ENCODE results near the gene FKBP2. TPM values are rescaled to one million over a fixed set of nuclear protein-coding genes. Genes with fewer than 3 reads are reported as not detected.

FKBP2 gene
- total RNA-seq, 1 donor from 2014 or later: 50.0 TPM

DNA sequence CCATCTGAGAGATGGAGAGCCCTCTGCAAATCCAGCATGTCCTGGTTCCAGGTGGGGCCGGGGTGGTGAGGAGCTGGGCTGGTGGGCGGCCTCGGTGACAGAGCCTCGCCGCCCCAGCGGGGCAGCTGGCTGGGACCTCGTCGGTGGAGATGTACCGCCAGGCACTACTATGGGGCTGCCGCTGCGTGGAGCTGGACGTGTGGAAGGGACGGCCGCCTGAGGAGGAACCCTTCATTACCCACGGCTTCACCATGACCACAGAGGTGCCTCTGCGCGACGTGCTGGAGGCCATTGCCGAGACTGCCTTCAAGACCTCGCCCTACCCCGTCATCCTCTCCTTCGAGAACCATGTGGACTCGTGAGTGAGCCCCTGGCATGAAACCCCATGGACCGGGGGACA is 17.5 kb downstream of the FKBP2 start:
- intact Hi-C loops (cut with micrococcal nuclease): no loop called here
- DNase-seq (no peak), ATAC-seq (no peak)

DNA sequence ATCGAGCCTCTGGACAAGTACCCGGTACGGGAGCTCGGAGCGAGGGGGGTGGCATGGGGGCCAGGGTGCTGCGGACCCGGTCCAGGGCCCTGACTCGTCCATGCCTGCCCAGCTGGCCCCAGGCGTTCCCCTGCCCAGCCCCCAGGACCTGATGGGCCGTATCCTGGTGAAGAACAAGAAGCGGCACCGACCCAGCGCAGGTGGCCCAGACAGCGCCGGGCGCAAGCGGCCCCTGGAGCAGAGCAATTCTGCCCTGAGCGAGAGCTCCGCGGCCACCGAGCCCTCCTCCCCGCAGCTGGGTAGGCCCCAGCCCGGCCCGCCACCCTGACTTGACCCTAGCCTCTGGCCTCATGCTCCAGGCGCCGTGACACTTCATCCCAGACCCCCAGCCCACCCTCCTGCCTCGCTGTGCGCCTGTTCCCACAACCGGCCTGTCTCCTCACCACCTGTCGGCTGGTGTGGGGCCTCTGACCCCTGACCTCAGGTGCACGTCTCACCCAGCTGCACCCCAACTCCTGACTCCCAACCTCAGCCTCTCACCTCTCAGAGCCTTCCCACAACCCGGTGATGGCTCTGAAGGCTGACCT is 18.1 kb downstream of the FKBP2 start:
- no peak for ATAC-seq
- DNase-seq: no peak
- intact Hi-C loops (cut with micrococcal nuclease): no loop called here

- ATAC-seq: no peak
- no peak for DNase-seq
- intact Hi-C loops (cut with micrococcal nuclease): no loop called here
Measured at GRCh38 chr11:64259533-64260067, 18.7 kb downstream of the FKBP2 start.

GRCh38 chr11:64260147-64260708 is 19.3 kb downstream of the FKBP2 start:
- no peak for DNase-seq
- ATAC-seq: no peak
- intact Hi-C loops (cut with micrococcal nuclease): no loop called here

DNA sequence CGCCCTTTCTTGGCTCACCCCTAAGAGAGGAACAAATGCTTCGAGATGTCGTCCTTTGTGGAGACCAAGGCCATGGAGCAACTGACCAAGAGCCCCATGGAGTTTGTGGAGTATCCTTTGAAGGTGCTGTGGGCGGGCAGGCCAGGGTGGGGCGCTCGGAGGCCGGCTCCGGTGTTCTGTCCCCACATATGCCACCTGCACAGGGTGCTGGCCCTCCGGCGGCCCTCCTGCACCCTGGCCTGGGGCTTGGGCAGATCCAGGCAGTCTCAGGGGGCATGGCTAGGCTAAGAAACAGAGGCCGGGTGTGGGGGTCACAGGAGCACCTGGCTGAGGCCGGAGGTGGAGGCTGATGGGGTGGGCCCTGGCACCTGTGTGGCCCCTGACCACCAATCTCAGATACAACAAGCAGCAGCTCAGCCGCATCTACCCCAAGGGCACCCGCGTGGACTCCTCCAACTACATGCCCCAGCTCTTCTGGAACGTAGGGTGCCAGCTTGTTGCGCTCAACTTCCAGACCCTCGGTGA is 20.7 kb downstream of the FKBP2 start:
- intact Hi-C loops (cut with micrococcal nuclease): no loop called here
- ATAC-seq: no peak
- no peak for DNase-seq

DNA sequence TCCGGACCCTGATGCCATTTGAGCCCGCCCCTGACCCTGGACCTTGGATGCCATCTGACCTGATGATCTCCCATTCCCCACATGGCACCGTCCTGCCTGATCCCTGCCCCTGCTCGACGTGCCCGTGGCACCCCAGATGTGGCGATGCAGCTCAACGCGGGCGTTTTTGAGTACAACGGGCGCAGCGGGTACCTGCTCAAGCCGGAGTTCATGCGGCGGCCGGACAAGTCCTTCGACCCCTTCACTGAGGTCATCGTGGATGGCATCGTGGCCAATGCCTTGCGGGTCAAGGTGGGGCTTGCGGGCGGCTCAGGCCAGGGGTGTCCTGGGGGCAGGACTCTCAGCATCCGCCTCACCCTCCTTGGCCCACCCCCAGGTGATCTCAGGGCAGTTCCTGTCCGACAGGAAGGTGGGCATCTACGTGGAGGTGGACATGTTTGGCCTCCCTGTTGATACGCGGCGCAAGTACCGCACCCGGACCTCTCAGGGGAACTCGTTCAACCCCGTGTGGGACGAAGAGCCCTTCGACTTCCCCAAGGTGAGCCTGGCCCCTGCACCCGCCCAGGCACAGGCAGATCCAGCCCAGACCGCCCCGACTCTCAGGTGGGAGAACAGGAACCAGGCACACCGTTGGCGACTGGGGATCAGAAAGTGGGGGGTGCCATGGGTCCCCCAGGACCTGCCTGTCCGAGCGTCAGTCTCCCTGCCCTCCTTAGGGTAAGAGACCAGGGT is 21.5 kb downstream of the FKBP2 start:
- intact Hi-C loops (cut with micrococcal nuclease): no loop called here
- no peak for DNase-seq
- ATAC-seq: no peak

DNA sequence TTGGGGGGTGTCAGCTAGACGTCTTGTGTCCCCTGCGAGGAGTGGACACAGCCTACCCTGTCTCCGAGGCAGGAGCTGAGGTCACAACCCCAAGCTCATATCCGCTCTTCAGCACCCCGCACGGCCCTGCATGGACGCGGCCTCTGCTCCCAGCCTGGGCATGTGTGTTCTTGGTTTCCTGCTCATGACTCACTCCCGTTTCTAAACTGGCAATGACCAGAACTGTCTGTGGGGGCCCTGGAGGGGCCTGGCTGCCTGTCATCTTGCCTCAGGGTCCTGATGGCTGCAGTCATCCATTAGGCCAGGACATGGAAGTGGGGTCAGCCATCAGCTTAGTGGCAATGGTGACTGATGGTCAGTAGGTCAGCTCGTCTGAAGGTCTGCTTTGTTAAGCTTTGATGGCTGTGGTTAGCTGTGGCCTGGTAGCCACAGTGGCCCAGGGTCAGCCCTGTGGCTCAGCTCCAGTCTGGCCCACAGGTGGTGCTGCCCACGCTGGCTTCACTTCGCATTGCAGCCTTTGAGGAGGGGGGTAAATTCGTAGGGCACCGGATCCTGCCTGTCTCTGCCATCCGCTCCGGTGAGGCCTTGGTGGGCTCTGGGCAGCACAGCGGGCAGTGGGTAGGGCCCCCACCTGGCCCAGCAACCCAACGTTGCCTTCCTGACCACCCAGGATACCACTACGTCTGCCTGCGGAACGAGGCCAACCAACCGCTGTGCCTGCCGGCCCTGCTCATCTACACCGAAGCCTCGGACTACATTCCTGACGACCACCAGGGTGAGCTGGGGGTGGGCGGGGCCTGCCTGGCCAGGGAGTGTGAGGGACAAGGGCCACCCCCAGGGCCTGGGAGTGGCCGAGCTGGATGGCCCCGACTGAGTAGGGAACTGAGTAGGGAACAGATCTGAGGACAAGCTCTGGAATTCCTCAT is 22.4 kb downstream of the FKBP2 start:
- DNase-seq (no peak), ATAC-seq (no peak)
- intact Hi-C loops (cut with micrococcal nuclease): no loop called here

DNA sequence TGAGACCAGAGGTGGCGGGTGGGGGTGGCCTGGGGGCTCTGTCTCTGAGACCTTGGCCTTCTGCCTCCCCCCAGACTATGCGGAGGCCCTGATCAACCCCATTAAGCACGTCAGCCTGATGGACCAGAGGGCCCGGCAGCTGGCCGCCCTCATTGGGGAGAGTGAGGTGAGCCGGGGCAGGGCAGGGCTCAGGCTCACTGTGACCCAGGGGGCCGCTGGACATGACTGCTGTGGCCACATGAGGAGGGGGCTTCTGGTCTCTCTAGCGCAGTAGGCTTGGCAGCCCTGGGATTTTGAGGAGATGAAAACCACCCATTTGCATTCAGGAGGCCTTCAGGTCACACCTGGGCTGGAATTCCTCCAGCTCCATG is 23.0 kb downstream of the FKBP2 start:
- ATAC-seq: no peak
- DNase-seq: no peak
- intact Hi-C loops (cut with micrococcal nuclease): no loop called here

GRCh38 chr11:64264371-64264852 is 23.5 kb downstream of the FKBP2 start:
- intact Hi-C loops (cut with micrococcal nuclease): no loop called here
- DNase-seq: no peak

DNA sequence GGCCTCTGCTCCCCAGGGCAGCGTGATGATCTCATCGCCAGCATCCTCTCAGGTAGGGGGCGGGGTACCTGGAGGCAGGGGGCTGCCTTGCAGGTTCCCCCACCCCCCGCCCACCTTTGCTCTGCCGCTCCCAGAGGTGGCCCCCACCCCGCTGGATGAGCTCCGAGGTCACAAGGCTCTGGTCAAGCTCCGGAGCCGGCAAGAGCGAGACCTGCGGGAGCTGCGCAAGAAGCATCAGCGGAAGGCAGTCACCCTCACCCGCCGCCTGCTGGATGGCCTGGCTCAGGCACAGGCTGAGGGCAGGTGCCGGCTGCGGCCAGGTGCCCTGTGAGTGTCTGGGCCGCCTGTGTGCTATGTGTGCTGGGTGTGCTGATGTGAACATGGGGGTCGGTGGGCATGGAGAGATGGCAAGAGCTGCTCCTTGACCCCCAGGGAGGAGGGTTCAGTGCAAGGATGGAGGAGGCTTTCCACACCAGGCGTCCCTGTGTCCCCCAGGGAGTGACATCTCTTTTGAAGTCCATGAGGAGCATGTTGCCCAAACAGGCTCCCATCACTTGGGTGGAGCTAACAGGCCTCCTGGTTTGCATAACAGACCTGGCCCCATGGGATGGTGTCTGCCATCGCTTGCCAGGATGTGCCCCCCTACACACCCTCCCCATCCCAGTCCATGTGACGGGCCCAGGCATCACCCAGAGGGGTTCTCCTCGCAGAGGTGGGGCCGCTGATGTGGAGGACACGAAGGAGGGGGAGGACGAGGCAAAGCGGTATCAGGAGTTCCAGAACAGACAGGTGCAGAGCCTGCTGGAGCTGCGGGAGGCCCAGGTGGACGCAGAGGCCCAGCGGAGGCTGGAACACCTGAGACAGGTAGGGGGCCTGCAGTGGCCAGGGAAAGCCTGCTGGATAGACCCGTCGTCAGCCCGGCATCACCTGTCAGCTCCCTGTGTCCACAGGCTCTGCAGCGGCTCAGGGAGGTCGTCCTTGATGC is 24.6 kb downstream of the FKBP2 start:
- intact Hi-C loops (cut with micrococcal nuclease): no loop called here
- DNase-seq (no peak), ATAC-seq (no peak)

More at GRCh38 chr11:64264371-64264852, 23.5 kb downstream of the FKBP2 start:
- ATAC-seq: no peak

DNA sequence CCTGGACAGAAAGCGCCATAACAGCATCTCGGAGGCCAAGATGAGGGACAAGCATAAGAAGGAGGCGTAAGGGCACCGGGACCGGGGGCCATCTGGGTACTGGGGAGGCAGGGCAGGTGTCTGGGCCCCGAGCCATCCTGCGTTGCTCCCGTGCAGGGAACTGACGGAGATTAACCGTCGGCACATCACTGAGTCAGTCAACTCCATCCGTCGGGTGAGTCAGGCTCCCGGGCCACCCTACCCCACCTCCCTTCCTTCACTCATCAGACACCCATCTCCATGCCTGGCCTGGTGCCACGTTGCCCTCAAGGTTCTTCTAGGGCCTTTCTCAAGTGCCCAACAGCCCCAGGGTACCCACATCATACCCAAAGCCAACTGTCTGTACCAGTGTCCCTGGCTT is 25.4 kb downstream of the FKBP2 start:
- ATAC-seq: no peak
- DNase-seq: no peak
- intact Hi-C loops (cut with micrococcal nuclease): no loop called here

DNA sequence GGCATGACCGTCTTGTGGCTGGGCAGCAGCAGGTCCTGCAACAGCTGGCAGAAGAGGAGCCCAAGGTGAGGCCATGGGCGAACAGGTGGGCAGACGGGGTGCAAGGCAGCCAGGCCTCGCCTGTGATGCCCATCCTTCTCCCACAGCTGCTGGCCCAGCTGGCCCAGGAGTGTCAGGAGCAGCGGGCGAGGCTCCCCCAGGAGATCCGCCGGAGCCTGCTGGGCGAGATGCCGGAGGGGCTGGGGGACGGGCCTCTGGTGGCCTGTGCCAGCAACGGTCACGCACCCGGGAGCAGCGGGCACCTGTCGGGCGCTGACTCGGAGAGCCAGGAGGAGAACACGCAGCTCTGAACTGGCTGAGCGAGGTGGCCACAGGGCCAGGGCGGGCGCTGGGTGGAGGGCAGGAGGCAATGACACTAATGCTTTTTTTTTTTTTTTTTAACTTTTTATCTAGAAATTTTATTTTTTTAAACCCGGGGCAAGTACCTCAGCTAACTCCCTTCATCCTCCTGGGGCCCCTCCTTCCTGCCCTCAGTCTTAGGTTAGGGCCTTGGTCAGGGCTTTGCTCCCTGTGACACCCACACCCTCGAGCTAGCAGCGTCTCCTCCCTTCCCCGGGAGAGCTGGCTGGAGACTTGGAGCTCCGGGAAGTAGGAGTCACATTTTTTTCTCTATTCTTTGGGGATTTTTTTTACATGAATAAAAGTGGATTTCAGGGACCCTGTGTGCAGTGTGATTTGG is 26.5 kb downstream of the FKBP2 start:
- ATAC-seq: no peak
- DNase-seq: no peak
- intact Hi-C loops (cut with micrococcal nuclease): no loop called here

DNA sequence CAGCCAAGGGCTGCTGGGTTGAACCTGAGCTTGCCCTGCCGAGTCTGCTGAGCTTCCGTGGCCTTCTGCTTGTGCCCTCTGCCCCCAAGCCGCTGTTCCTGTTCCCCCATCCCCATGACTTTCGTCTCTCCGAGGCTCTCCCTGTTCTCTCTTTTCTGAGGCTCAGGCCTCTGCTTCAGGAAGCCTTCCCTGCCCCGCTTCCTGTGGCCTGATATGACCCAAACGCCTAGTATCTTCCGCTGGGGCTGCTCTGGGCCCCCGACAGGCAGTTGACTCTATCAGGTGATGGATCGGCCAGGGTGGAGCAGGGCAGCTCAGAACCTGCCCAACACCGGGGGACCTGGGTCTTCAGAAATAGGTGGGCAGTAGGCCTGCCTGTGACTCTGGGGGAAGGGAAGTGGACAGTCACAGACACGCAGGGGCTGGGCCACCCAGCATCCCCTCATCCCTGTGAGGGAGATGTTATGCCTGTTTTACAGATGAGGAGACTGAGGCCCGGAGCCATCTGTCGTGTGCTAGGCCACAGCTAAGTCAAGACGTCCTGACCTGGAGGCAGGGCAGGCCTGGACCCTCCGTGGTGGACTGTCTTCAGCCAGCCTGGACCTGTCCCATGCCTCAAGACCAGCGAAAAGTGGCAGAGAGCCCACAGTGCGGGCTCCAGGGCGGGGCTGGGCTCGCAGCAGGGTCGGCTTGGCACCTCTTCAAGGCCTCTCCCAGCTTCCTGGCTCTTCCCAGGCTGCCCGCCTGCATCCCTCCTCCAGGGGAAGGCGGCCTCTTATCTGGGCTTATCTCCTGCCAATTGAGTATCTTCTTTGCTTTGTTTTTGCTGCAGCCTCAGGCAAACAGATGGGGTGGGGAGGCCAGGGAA is 27.4 kb downstream of the FKBP2 start:
- intact Hi-C loops (cut with micrococcal nuclease): no loop called here
- DNase-seq (peak; percentile 76), ATAC-seq (peak; percentile 0)

DNA sequence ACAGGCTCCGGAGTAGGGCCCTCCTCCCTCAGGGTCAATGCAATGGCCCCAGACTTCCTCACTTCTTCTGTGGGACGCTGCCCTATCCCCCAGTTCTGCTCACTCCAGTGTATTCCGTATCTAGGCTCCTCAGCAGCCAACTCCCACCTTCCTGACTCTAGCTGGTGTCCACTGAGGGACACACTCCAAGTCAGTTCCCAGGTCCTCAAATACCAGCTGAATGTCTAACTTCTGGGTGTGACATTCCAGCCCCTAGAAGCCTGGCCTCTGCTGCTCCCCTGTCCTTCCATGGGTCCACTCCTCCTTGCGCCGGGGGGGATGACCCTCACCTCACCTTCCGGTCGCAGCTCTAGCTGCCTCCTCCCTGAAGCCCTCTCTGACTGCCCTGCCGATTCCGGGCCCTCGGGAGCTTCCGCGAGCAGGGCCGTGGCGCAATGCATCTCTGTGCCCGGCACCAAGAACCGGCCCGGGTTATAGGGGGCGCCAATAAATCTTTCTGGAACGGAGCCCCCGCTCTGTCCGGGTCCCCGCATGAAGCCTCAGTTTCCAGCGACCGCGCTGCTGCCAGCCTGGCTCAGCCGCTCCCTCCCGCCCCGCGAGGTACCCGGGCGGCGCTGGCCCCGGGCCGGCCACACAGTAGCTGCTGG is 28.1 kb downstream of the FKBP2 start:
- ATAC-seq (peak; percentile 22), DNase-seq (peak; percentile 81)
- intact Hi-C loops (cut with micrococcal nuclease): no loop called here

DNA sequence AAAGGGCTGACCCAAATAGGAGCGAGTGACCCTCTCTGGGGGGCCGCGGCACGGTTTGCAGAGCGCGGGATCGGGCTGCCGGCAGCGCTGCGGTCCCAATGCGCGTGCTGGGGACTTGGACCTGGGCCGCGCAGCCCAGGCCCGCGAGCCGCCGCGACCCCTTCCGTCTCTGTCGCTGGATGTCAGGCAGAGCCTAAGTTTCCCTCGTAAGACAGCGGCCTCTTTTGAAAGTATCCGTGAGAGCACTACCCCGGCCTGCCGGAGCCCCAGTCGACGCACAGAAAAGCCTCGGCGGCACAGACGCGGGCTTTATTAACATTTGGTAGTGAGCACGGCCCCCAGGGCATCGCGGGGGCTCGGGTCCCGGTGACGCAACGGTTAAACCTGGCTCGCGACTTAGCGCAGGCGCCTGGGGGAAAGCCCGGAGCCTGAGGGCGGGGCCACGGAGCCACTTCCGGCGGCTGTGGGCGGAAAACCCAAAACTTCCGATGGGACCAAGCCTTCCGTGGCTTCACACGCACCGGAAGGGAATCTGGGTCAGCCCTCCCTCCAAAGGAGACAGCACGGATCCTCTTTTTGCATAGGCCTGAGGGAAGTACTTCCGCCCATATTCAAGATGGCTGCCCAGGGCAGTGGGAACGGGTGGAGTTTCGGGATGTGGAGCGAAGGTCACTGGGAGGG is 28.8 kb downstream of the FKBP2 start:
- peak; percentile 85 for ATAC-seq
- intact Hi-C loops (cut with micrococcal nuclease): no loop called here
- peak; percentile 98 for DNase-seq

Data from left ventricle myocardium superior (tissue), 1 donor.